ENCODE results near the gene KBTBD3.
"Not testable (repeated sequence)": the region's sequence is repeated elsewhere in the genome, so short reads cannot be mapped to it uniquely, and the experiment has no call there.

KBTBD3 gene

GRCh38 chr11:106003094-106003493 lies 74.1 kb downstream of the KBTBD3 start:
- DNase-seq = not testable (repeated sequence)

GRCh38 chr11:106001304-106002012 lies 75.7 kb downstream of the KBTBD3 start:
- DNase-seq = no peak

All from CD4-positive, alpha-beta T cell treated with Interferon gamma for 1 hour (primary cell).